SU-DHL-6 (cell line): ENCODE data around the gene CPPED1.

Experiments
- H2AFZ ChIP-seq: fragments of 200-600 bp; sonication (generic); 2 replicates; pipeline ENCODE4 v1.6.1; 2014; ENCODE audit warnings: low read depth, mild to moderate bottlenecking, moderate library complexity, mixed read lengths, antibody characterized with exemption, low read length; ENCODE audit not compliant: severe bottlenecking
- H3F3A ChIP-seq: fragments of 200-600 bp; shearing (Covaris generic); 2 replicates; pipeline ENCODE4 v1.6.0; 2016; ENCODE audit warnings: antibody characterized with exemption, mild to moderate bottlenecking; ENCODE audit not compliant: insufficient read depth
- H3K27ac ChIP-seq: fragments of 200-600 bp; sonication (generic); 2 replicates; pipeline ENCODE4 v1.5.1; 2016; ENCODE audit warnings: low read depth, mild to moderate bottlenecking, low read length, moderate library complexity, mixed read lengths
- H3K27me3 ChIP-seq: fragments of 200-600 bp; sonication (generic), shearing (Covaris generic); 2 replicates; pipeline ENCODE4 v1.6.0; 2014; ENCODE audit warnings: mild to moderate bottlenecking, low read length
- H3K36me3 ChIP-seq: fragments of 200-600 bp; sonication (generic); 2 replicates; pipeline ENCODE4 v1.6.1; 2014; ENCODE audit warnings: mild to moderate bottlenecking, low read length, mixed read lengths
- H3K4me2 ChIP-seq: fragments of 300-600, 200-600 bp; shearing (Covaris generic), sonication (generic); 2 replicates; pipeline ENCODE4 v1.6.0; 2014; ENCODE audit warnings: low read length, low read depth, mild to moderate bottlenecking; ENCODE audit not compliant: poor library complexity, severe bottlenecking
- H3K4me3 ChIP-seq: fragments of 200-600 bp; sonication (generic); 2 replicates; pipeline ENCODE4 v1.5.1; 2014; ENCODE audit warnings: antibody characterized with exemption, low read length, mild to moderate bottlenecking, mixed read lengths; ENCODE audit not compliant: insufficient read depth, poor library complexity, severe bottlenecking
- H3K79me2 ChIP-seq: fragments of 200-600 bp; sonication (generic); 2 replicates; pipeline ENCODE4 v1.6.1; 2014; ENCODE audit warnings: mild to moderate bottlenecking, low read length, moderate library complexity; ENCODE audit not compliant: insufficient read depth
- H3K9ac ChIP-seq: fragments of 200-600 bp; sonication (generic); 2 replicates; pipeline ENCODE4 v1.7.0; 2014; ENCODE audit warnings: mild to moderate bottlenecking, low read length
- H3K9me2 ChIP-seq: fragments of 200-600 bp; sonication (generic); replicated peaks from 2 replicates; pipeline ENCODE4 v1.6.1; 2014; ENCODE audit warnings: low read length; ENCODE audit not compliant: insufficient read depth
- H3K9me3 ChIP-seq: fragments of 200-600 bp; sonication (generic); 2 replicates; pipeline ENCODE4 v1.6.1; 2014; ENCODE audit warnings: low read length, mixed read lengths; ENCODE audit not compliant: insufficient read depth
- H4K20me1 ChIP-seq: fragments of 200-600 bp; sonication (generic); 2 replicates; pipeline ENCODE4 v1.6.1; 2014; ENCODE audit warnings: low read depth, mild to moderate bottlenecking, antibody characterized with exemption, low read length, moderate library complexity, mixed read lengths
- CTCF ChIP-seq: fragments of 200-600 bp; sonication (generic); IDR thresholded peaks from one replicate; pipeline ENCODE4 v1.5.1; 2017; ENCODE audit warnings: antibody characterized with exemption, mild to moderate bottlenecking, low read length, moderate library complexity; ENCODE audit not compliant: insufficient read depth, poor library complexity, severe bottlenecking
- EZH2phosphoT487 ChIP-seq: fragments of 200-600 bp; sonication (generic), shearing (Covaris generic); conservative IDR thresholded peaks from 2 replicates; pipeline ENCODE4 v1.6.1; 2018; ENCODE audit warnings: mild to moderate bottlenecking, antibody characterized with exemption, low read length, moderate library complexity, mixed read lengths

Gene CPPED1

GRCh38 chr16:12744860-12745259 is 58.8 kb downstream of the CPPED1 start:
- H4K20me1 ChIP-seq: no peaks in the 10 kb centered on the region
- H3K9me3 ChIP-seq: no peaks in the 10 kb centered on the region
- H3K27me3 ChIP-seq: no peaks in the 10 kb centered on the region
- no peak overlapping the region for H3K9ac ChIP-seq
- no peak overlapping the region for H3K4me3 ChIP-seq
- no peak for TF ChIP-seq EZH2phosphoT487
- TF ChIP-seq CTCF: no peak
- no peaks in the 10 kb centered on the region for H3K79me2 ChIP-seq
- no peak overlapping the region for H2AFZ ChIP-seq
- no peak overlapping the region for H3K4me2 ChIP-seq
- H3K36me3 ChIP-seq: no peaks in the 10 kb centered on the region
- no peaks in the 10 kb centered on the region for H3F3A ChIP-seq
- H3K27ac ChIP-seq: no peak overlapping the region
- H3K9me2 ChIP-seq: no peaks in the 10 kb centered on the region

GRCh38 chr16:12742741-12743140 is 60.9 kb downstream of the CPPED1 start:
- H3K36me3 ChIP-seq: no peaks in the 10 kb centered on the region
- H3K9ac ChIP-seq: no peak overlapping the region
- no peak overlapping the region for H3K4me2 ChIP-seq
- H3K9me2 ChIP-seq: no peaks in the 10 kb centered on the region
- H3K27ac ChIP-seq: no peak overlapping the region
- H3K9me3 ChIP-seq: no peaks in the 10 kb centered on the region
- H3F3A ChIP-seq: no peaks in the 10 kb centered on the region
- H4K20me1 ChIP-seq: no peaks in the 10 kb centered on the region
- TF ChIP-seq CTCF: no peak
- no peak for TF ChIP-seq EZH2phosphoT487
- H3K4me3 ChIP-seq: no peak overlapping the region
- no peaks in the 10 kb centered on the region for H3K27me3 ChIP-seq
- H3K79me2 ChIP-seq: no peaks in the 10 kb centered on the region
- H2AFZ ChIP-seq: no peak overlapping the region

- Histone ChIP-seq H3K9me2 (no peaks in the 10 kb centered on the region), H3F3A (no peaks in the 10 kb centered on the region), H3K9me3 (no peaks in the 10 kb centered on the region), H3K36me3 (no peaks in the 10 kb centered on the region), H2AFZ (no peak overlapping the region), H3K79me2 (no peaks in the 10 kb centered on the region), H3K4me2 (no peak overlapping the region), H3K4me3 (no peak overlapping the region), H3K27ac (no peak overlapping the region), H4K20me1 (no peaks in the 10 kb centered on the region), H3K27me3 (no peaks in the 10 kb centered on the region), H3K9ac (no peak overlapping the region)
- TF ChIP-seq CTCF (no peak), EZH2phosphoT487 (no peak)
These were observed 62.6 kb downstream of the CPPED1 start for GRCh38 chr16:12740986-12741610.
